NCI-H2029 treated with DMSO at 0.1 percent for 48 hours (cell line): Measurements from ENCODE around the gene MED23.

ENCODE experiments used
- DNase-seq: peaks from one replicate; lab custom pipeline; 2025; lab: John Stamatoyannopoulos, UW

MED23 gene, protein sequence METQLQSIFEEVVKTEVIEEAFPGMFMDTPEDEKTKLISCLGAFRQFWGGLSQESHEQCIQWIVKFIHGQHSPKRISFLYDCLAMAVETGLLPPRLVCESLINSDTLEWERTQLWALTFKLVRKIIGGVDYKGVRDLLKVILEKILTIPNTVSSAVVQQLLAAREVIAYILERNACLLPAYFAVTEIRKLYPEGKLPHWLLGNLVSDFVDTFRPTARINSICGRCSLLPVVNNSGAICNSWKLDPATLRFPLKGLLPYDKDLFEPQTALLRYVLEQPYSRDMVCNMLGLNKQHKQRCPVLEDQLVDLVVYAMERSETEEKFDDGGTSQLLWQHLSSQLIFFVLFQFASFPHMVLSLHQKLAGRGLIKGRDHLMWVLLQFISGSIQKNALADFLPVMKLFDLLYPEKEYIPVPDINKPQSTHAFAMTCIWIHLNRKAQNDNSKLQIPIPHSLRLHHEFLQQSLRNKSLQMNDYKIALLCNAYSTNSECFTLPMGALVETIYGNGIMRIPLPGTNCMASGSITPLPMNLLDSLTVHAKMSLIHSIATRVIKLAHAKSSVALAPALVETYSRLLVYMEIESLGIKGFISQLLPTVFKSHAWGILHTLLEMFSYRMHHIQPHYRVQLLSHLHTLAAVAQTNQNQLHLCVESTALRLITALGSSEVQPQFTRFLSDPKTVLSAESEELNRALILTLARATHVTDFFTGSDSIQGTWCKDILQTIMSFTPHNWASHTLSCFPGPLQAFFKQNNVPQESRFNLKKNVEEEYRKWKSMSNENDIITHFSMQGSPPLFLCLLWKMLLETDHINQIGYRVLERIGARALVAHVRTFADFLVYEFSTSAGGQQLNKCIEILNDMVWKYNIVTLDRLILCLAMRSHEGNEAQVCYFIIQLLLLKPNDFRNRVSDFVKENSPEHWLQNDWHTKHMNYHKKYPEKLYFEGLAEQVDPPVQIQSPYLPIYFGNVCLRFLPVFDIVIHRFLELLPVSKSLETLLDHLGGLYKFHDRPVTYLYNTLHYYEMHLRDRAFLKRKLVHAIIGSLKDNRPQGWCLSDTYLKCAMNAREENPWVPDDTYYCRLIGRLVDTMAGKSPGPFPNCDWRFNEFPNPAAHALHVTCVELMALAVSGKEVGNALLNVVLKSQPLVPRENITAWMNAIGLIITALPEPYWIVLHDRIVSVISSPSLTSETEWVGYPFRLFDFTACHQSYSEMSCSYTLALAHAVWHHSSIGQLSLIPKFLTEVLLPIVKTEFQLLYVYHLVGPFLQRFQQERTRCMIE (N-terminal part only)

DNA sequence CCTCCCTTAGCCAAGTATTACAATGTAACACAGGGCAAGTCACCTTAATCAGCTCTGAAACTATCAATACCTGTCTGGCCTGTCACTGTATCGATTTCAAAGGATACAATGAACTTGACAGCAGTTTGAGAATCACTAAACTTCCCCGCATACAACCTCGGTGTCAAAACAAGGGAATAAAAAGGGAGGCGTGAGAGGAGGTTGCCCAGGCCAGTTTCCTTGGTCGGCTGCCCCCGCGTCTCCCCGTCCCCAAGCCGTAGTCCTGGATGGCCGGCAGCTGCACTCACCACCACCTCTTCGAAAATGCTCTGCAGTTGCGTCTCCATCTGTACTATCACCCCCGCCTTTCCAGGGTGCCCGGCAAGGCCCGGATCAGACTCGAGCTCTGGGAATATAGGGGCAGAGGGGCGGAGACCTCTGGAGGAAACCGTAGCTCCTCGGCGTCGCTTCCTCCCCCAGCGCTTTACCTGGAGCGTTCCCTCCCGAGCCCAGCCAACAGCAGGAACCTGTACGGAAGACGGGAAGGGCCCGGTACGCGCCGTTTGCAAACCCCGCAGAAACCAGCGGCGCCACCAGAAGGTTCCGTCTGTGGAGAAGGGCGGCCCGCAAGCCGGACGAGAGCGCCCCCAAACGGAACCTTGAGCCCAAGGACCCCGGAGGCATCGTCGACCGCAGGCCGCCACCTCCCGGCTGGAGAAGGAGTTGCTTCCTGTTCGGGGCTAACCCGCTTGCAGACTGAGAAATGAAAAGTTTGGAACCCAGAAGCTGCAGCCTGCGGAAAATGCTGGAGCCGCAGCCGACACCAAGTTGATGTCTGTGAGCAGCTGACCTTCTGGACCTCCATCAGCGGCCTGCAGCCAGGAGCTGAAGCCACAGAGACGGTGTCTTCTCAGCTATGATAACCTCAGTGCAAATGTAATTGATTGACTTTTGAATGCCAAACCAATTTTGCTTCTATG lies at the start of gene MED23:
Gene MED23, minus strand, starts transcription at position 519 of the 959 bp plus-strand sequence. Its CDS starts 193 bp downstream, at position 326.
- DNase-seq = peak; percentile 55

DNA sequence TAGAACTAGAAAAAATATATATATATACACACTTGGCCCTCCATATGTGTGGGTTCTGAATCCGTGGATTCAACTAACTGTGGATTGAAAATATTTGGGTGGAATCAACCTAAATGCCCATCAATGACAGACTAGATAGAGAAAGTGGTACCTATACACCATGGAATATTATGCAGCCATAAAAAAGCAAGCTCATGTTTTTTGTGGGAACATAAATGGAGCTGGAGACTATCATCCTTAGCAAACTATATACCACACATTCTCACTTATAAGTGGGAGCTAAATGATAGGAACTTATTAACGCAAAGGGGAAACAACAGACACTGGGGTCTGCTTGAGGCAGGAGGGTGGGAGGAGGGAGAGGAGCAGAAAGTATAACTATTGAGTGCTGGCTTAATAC lies 45.1 kb upstream of the MED23 start:
- no peak for DNase-seq

DNA sequence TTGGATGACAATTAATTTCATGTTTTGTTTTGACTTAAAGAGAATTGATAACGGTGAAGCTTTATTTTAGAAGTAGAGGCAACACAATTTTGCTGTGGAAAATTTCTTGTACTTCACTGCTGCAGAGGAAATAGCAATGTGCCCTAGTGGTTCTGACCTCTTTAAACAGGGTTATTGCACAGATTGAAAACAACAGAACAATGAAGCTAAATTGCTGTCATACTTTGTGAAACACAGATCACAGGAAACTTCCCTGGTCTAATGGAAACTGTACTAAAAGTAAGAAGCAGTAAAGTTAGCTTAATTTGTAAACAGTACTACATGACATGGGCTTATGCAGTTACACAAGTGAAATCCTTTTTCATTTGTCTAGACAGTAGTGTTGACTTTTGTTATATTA lies 41.8 kb upstream of the MED23 start:
- DNase-seq = no peak

DNA sequence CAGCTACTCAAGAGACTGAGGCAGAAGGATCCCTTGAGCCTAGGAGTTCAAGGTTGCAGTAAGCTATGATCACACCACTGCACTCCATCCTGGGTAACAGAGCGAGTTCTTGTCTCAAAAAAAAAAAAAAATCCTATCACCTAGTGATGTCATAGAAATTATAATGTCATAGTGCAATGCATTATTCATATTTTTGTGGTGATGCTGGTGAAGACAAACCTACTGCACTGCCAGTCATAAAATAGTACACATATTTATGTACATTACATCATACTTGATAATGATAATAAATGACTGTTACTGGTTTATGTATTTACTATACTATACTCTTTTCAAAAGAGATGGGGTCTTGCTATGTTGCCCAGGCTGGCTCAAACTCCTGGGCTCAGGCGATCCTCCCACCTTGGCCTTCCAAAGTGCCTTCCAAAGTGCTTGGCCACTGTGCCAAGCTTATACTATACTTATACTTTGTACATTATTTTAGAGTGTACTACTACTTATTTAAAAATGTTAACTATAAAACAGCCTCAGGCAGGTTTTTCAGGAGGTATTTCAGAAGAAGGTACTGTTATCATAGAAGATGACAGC lies 35.6 kb upstream of the MED23 start:
- no peak for DNase-seq

DNA sequence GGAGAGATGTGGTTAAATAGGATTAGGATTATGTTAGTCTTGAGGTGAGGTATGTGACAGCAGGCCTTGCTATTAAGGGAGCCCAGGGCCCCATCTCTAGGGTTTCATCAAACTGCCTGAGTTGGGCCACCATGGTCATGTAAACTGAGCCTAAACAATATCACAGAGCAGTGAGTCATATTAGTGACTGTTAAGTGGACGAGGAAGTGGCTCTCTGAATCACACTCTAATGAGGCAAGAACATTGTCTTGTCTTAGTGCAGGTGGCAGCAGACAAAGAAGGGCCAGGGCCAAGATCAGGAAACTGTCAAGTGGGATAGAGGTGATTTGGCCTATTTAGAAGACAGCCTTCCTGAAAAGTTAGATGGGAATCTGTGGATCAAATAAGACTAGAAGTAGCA lies 32.2 kb upstream of the MED23 start:
- no peak for DNase-seq

DNA sequence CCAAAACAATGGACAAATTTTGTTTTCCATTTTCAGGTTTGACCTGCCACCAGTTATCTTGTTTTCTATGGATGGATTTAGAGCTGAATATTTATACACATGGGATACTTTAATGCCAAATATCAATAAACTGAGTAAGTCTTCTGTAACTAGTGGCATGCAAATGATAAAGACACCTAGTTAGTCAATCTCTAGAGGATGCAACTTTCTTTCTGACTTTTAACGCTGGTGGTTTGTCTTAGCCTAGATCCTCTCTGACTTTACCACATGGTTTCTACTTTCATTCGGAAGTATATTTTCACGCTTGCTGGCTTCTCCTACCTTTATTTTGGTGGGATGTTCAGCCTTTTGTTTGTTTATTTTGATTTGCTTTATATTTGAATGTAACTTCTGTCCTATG lies 30.2 kb upstream of the MED23 start:
- DNase-seq = no peak

DNA sequence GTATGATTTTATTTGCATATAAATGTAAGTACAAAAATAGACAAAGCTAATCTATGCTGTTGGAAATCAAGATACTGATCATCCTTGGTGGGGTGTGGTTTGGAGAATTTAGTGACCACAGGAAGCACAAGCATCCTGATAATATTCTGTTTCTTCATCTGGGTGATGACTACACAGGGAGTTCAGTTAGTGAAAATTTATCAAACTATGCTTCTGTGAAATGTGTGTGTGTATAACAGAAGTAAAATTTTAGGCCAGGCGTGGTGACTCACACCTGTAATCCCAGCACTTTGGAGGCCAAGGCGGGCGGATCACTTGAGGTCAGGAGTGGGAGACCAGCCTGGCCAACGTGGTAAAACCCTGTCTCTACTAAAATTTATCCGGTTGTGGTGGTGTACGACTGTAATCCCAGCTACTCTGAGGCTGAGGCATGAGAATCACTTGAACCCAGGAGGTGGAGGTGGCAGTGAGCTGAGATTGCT lies 29.6 kb upstream of the MED23 start:
- no peak for DNase-seq

DNA sequence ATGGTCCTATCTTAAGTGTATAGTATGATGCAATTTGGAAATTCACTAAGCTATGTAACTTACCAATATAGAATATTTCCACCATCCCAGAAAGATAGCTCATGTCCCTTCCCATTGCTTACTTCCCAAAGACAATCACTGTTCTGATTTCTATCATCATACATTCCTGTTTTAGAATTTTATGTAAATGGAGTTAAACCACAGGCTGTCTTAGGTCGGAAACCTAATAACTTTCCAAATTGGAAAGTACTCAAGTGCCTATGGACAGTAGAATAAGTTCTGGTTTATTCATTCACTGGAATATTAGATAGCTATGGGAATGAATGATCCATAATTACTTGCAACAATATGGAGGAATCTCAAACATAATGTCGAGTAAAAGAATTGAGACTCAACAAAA lies 29.2 kb upstream of the MED23 start:
- no peak for DNase-seq

DNA sequence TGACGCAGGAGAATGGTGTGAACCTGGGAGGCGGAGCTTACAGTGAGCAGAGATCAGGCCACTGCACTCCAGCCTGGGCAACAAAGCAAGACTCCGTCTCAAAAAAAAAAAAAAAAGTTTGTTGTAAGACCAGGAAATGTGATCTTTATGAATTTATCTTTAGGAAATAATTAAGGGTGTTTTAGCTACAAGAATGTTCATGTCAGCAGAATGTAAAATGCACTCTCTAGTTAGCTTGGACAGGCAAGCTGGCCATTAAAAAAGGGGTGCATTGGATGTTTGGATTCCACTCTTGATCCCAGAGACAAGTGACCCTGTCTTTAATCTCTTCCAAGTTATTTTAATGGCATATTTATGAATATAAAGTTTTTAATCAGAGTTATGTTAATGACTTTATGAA lies 28.6 kb upstream of the MED23 start:
- DNase-seq = no peak

DNA sequence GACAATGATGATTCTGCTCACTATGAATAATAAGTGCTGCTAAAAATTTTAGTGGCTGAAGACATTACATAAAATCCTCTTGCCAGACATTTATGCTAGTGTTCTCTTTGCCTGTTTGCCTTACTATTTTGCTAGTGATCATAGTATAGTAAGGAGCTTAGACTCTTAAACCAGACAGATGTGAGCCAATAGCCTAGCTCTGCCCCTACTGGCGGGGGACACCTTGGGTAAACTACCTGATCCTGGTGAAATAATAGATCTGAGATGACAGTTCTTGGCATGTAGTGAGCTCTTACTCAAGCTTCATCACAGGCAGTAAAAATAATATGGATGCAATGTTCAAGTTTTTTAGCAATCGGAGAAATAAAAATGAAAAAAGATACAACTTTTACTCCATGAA lies 27.9 kb upstream of the MED23 start:
- DNase-seq = no peak

DNA sequence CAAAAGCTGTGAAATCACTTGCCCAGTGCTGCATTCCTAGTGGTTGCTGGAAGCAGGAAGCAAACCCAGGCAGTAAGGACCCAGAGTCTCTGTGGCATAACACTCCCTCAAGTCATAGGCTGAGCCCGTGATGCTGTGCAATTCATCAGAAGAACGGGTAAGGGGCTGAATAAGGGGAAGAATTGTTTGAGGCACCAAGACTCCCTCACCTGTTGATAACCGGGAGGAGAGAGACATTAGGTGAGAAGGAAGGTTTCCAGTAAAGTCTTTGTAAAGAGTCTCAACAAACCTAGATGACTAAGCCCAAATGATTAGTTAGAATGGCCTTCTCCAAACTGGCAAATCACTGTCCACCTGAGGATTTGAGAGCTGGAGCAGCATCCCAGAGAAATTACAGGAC lies 27.3 kb upstream of the MED23 start:
- DNase-seq = no peak

DNA sequence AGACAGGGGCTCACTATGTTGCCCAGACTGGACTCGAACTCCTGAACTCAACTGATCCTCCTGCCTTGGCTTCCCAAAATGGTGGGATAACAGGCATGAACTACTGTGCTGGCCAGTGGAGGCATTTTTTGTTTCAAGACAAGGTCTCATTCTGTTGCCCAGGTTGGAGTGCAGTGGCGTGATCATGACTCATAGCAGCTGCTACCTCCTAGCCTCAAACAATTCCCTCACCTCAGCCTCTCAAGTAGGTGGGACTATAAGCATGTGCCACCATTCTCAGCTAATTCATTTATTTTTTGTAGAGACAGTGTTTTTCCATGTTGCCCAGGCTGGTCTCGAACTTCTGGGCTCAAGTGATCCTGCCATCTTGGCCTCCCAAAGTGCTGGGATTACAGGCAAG lies 26.3 kb upstream of the MED23 start:
- no peak for DNase-seq

DNA sequence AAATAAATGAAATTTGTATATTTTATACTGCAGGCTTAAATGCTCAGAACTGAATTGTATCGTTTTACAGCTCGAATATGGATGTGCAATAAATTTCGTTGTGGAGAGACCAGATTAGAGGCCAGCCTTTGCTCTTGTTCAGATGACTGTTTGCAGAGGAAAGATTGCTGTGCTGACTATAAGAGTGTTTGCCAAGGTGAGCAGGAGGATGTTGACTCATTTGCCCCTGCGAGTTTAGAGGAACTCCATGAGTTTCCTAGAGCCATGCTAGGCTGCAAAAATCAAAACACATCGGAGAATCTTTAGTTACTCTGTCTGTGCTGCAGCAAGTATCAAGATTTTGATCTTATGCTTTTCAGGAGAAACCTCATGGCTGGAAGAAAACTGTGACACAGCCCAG lies 24.4 kb upstream of the MED23 start:
- peak; percentile 6 for DNase-seq

DNA sequence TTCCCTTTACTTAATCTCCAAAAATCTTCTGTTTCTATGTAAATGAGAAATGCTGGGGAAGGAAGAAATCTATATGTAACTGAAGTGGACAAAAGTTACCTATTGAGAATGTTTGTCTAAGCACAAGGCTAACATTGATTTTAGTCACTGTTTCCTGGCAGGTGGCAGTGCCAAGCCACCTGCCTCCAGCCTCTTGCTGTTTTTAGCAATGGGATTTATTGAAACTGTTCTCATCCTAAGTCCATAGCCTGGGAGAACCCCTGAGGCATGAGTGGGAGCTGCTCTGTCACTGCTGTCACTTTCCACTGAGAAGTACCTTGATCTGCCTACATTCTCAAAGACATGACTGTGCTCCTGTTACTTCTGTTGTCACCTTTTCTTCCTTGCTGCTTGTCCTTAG lies 23.7 kb upstream of the MED23 start:
- DNase-seq = peak; percentile 21

DNA sequence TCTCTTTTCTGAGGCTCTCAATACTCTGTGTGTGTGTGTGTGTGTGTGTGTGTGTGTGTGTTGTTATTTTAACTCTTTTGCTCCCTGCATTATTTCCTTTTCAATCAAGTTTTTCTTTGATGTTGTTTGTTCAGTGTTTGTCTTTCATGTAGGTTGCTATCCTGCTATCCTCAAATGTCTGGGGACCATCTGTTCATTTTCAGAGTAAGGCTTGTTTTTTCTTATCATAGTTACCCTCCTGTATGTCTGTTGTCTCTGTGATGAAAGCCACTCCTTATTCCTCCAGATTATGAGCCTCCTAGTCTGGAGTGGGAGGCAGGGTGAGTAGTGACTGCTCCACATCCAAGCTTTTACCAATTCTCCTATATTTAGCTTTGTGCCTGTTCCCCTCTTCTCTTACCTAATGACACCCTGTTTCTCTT lies 18.2 kb upstream of the MED23 start:
- DNase-seq = no peak

DNA sequence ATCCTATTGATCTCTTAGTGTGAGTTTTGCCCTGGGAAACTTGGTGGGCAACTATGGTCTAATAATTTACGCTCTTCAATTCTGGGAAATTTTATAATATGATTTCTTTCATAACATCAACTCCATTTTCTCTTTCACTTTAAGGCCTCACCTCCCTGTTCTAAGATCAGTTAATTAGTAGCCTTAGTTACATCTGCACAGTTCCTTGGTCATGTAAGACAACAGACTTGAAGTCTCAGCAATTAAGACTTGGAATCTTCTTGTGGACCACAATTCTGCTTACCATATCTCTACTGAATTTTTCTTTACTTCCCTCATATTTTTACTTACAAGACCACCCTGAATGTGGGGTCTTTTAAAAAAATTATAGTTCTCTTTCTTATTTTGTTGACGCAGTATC lies 17.8 kb upstream of the MED23 start:
- DNase-seq = no peak

DNA sequence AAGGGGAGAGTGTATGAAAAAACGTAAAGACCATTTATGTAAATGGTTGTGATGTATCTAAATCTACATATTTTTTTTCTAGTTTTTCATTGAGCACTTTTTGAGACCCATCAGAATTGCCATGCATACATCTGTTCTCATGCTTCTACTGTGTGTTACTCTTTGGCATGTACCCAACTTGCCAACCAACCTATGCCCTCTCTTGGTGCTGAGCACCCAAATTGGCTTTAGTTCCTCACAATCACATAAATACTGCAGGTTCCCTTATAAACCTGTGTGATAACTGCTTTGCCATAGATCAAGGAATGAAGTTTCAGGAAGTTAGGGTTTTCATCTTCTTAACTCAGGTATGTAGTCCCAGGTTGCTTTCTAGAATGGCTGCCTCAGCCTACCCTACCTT lies 16.9 kb upstream of the MED23 start:
- DNase-seq = no peak

DNA sequence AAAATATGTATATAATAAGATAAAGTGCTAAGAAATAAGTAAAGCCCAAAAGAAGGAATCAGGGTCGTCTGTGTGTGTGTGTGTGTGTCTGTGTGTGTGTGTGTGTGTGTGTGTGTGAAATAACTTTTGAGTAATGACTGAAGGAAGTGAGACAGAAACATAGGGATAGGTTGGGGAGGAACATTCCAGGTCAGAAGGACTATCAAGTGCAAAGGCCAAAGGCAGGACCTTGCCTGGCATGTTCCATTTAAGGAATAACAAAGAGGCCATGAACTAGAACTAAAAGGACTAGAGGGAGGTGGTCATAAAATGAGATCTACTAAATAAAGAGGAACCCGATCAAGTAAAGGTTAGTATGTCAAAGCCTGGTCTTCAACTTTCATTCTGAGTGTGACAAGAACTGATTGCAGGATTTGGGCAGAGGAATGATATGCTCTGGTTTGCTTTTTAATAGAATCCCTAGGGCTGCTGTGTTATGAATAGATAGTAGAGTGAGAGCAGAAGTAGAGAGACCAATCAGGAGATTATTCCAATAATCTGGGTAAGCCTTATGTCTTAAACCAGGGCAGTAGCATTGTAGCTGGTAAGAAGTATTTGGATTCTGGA lies 15.9 kb upstream of the MED23 start:
- no peak for DNase-seq

DNA sequence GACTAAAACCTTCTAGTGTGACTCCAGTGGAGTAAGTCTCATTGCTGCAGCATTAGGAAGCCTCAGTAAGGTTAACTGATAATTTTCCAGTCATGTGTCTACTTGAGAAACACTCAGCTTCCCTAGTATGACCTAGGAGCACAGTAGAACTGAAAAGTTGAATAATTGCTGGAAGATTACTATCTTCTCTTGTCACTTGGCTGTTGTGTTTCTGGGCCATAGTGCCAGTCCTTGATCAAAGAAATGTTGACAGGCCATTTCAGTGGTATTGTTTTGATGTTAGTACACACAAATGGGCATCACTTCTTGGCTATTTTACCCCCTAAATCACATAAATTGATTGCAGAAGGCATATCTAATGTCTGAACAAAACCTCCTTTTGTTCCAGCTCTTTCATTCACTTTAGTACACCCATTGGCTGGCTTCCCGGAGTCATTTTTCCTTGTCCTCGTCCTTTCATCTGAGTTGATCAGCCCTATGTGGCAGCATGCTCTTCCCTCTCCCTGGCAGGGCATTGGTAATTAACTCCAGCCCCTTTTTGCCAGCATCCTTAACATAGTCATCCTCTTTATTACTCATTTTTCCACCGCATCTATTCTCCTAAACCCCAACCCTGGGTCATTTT lies 15.1 kb upstream of the MED23 start:
- no peak for DNase-seq

DNA sequence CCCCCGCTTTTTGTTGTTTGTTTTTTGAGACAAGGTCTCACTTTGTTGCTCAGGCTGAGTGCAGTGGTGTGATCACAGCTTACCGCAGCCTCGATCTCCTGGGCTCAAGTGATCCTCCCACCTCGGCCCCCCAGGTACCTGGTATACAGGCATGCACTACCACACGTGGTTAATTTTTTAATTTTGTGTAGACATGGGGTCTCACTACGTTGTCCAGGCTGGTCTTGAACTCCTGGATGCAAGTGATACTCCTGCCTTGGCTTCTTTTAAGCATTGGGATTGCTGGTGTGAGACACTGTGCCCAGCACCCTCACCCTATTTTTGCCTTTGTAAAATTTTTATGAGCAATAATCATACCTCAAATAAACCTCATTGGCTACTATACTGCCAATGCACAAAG lies 14.5 kb upstream of the MED23 start:
- DNase-seq = no peak
